ENCODE results near the gene ALG3.

GRCh38 chr3:184289426-184289938 lies 40.7 kb upstream of the ALG3 start:
- TF ChIP-seq SPI1 (IDR thresholded peaks at IDR 0.05; ENCODE audit: low read depth, low read length) (no peak), TAF1 (IDR thresholded peaks at IDR 0.05; ENCODE audit: low read depth, low read length) (no peak)
